OCI-LY7 (cell line): ENCODE measurements around the gene ECM2.

Source experiments
- EZH2phosphoT487 ChIP-seq: fragments of 200-600 bp; sonication (generic); IDR thresholded peaks from 2 replicates; pipeline ENCODE4 v1.6.1; 2018; ENCODE audit warnings: low read depth, borderline replicate concordance, mild to moderate bottlenecking, mixed run types, antibody characterized with exemption, low read length, moderate library complexity, mixed read lengths
- TF ChIP-seq, protein P1 (sequence below): fragments of 200-600 bp; sonication (generic); conservative IDR thresholded peaks from 2 replicates; pipeline ENCODE4 v1.5.1; 2014; ENCODE audit warnings: mild to moderate bottlenecking, antibody characterized with exemption, low read length, moderate library complexity, mixed read lengths

- TF ChIP-seq EZH2phosphoT487, result no peak
- TF ChIP-seq, protein P1, sequence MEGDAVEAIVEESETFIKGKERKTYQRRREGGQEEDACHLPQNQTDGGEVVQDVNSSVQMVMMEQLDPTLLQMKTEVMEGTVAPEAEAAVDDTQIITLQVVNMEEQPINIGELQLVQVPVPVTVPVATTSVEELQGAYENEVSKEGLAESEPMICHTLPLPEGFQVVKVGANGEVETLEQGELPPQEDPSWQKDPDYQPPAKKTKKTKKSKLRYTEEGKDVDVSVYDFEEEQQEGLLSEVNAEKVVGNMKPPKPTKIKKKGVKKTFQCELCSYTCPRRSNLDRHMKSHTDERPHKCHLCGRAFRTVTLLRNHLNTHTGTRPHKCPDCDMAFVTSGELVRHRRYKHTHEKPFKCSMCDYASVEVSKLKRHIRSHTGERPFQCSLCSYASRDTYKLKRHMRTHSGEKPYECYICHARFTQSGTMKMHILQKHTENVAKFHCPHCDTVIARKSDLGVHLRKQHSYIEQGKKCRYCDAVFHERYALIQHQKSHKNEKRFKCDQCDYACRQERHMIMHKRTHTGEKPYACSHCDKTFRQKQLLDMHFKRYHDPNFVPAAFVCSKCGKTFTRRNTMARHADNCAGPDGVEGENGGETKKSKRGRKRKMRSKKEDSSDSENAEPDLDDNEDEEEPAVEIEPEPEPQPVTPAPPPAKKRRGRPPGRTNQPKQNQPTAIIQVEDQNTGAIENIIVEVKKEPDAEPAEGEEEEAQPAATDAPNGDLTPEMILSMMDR, result no peak
These were observed 22.4 kb downstream of the ECM2 start for GRCh38 chr9:92513349-92513748.
